Measurements from ENCODE around the gene AKAP6. TPM values are rescaled to one million over a fixed set of nuclear protein-coding genes. Genes with fewer than 3 reads are reported as not detected.

AKAP6 gene
- total RNA-seq, 1 experiment from 2014 or later: 1.9 TPM

DNA sequence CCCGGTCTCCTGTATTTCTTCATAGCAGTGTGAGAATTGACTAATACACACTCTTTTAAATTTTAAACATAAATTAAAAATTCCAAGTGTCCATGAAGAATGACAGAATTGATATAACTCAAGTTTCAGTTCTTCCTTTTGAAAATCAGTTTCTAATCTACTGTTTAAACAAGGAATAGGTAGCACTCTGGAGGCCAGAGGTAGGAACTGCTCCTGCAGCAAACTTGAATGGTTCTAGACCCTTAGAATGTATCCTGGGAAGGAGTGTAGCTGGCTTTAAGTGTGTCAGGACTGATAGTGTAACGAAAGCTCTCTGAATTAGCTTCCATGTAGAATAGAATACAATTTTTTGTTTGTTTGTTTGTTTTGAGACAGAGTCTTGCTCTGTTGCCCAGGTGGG lies 76.8 kb downstream of the AKAP6 start:
- BruUV-seq (replicated peaks): no TSS peak
- Histone ChIP-seq H2AFZ (ENCODE audit: low read depth, low read length, poor library complexity, severe bottlenecking) (no peak overlapping the region), H3K27ac (ENCODE audit: low read depth, low read length) (no peak overlapping the region), H3K9me2 (ENCODE audit: insufficient read depth) (no peaks in the 10 kb centered on the region), H3K9me3 (ENCODE audit: control insufficient read depth in 1 of 2, insufficient read depth in 1 of 2, low read depth in 1 of 2, low read length in 2 of 2) (no peaks in the 10 kb centered on the region), H3K4me2 (ENCODE audit: low read length) (no peak overlapping the region), H3K36me3 (ENCODE audit: control insufficient read depth in 1 of 2, insufficient read depth in 2 of 2, low read length in 2 of 2) (no peaks in the 10 kb centered on the region), H3K4me1 (ENCODE audit: control insufficient read depth in 1 of 2, insufficient read depth in 2 of 2, low read length in 2 of 2) (no peaks in the 10 kb centered on the region), H3K27me3 (ENCODE audit: insufficient read depth, low read length) (no peaks in the 10 kb centered on the region), H4K20me1 (ENCODE audit: insufficient read depth) (no peaks in the 10 kb centered on the region), H3K4me3 (replicated peaks in 1 of 2; ENCODE audit: low read depth in 1 of 2, low read length in 2 of 2) (no peak overlapping the region), H3K79me2 (ENCODE audit: insufficient read depth, low read length) (no peaks in the 10 kb centered on the region), H3K9ac (ENCODE audit: low read length) (no peak overlapping the region)
- no peak for DNase-seq (ENCODE audit: low read depth, low spot score)
- CTCF ChIA-PET: no interaction called here
- POLR2A ChIA-PET: no interaction called here
- ATAC-seq: no peak
- intact Hi-C loops (cut with micrococcal nuclease): no loop called here
- TF ChIP-seq CBX3 (IDR thresholded peaks at IDR 0.05; ENCODE audit: low read depth): no peak
- TF ChIP-seq, protein P1, sequence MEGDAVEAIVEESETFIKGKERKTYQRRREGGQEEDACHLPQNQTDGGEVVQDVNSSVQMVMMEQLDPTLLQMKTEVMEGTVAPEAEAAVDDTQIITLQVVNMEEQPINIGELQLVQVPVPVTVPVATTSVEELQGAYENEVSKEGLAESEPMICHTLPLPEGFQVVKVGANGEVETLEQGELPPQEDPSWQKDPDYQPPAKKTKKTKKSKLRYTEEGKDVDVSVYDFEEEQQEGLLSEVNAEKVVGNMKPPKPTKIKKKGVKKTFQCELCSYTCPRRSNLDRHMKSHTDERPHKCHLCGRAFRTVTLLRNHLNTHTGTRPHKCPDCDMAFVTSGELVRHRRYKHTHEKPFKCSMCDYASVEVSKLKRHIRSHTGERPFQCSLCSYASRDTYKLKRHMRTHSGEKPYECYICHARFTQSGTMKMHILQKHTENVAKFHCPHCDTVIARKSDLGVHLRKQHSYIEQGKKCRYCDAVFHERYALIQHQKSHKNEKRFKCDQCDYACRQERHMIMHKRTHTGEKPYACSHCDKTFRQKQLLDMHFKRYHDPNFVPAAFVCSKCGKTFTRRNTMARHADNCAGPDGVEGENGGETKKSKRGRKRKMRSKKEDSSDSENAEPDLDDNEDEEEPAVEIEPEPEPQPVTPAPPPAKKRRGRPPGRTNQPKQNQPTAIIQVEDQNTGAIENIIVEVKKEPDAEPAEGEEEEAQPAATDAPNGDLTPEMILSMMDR (IDR thresholded peaks at IDR 0.05 in 2 of 3, conservative IDR thresholded peaks at IDR 0.05 in 1 of 3; ENCODE audit: borderline replicate concordance in 1 of 3, insufficient read depth in 1 of 3, low read depth in 2 of 3, low read length in 2 of 3): peak in 1 of 3 experiments; percentile 4; a peak in 1 of 6 replicates
- RAD21 ChIA-PET (ENCODE audit: low non-redundant PET in 1 of 2, low total read pairs in 2 of 2, uncharacterized antibody in 2 of 2, unreplicated experiment in 2 of 2): no interaction called here

DNA sequence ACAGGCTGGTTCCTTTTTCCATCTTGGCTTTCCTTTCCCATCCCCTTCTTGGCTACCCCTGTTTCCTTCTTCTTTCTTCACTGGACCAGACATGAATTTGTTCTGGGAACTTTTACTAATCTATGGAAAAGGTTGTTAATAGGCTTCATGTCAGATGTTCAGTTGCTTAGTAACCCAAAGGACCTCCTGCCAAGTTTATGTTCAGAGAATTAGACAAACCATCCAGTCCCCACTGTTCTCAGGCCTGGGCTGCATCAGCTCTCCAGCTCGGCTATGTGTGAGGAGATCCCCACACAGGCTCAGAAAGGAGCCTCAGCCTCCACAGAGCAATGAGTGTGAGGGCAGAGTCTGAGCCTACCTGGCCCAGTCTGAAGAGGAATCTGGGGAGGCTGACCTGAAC lies 78.0 kb downstream of the AKAP6 start:
- Histone ChIP-seq H3K4me3 (replicated peaks in 1 of 2; ENCODE audit: low read depth in 1 of 2, low read length in 2 of 2) (no peak overlapping the region), H3K36me3 (ENCODE audit: control insufficient read depth in 1 of 2, insufficient read depth in 2 of 2, low read length in 2 of 2) (no peaks in the 10 kb centered on the region), H3K27ac (ENCODE audit: low read depth, low read length) (no peak overlapping the region), H3K79me2 (ENCODE audit: insufficient read depth, low read length) (no peaks in the 10 kb centered on the region), H3K9ac (ENCODE audit: low read length) (no peak overlapping the region), H3K4me1 (ENCODE audit: control insufficient read depth in 1 of 2, insufficient read depth in 2 of 2, low read length in 2 of 2) (no peaks in the 10 kb centered on the region), H2AFZ (ENCODE audit: low read depth, low read length, poor library complexity, severe bottlenecking) (no peak overlapping the region), H3K4me2 (ENCODE audit: low read length) (no peak overlapping the region), H4K20me1 (ENCODE audit: insufficient read depth) (no peaks in the 10 kb centered on the region), H3K27me3 (ENCODE audit: insufficient read depth, low read length) (no peaks in the 10 kb centered on the region), H3K9me2 (ENCODE audit: insufficient read depth) (no peaks in the 10 kb centered on the region), H3K9me3 (ENCODE audit: control insufficient read depth in 1 of 2, insufficient read depth in 1 of 2, low read depth in 1 of 2, low read length in 2 of 2) (no peaks in the 10 kb centered on the region)
- ChIA-PET POLR2A (no interaction called here), CTCF (no interaction called here), RAD21 (ENCODE audit: low non-redundant PET in 1 of 2, low total read pairs in 2 of 2, uncharacterized antibody in 2 of 2, unreplicated experiment in 2 of 2) (no interaction called here)
- no peak for ATAC-seq
- no peak for DNase-seq (ENCODE audit: low read depth, low spot score)
- no TSS peak for BruUV-seq (replicated peaks)
- intact Hi-C loops (cut with micrococcal nuclease): no loop called here
- TF ChIP-seq, protein P1 (IDR thresholded peaks at IDR 0.05 in 2 of 3, conservative IDR thresholded peaks at IDR 0.05 in 1 of 3; ENCODE audit: borderline replicate concordance in 1 of 3, insufficient read depth in 1 of 3, low read depth in 2 of 3, low read length in 2 of 3): no peak
- TF ChIP-seq RAD21 (IDR thresholded peaks at IDR 0.05; ENCODE audit: low read depth) (no peak), ELF1 (IDR thresholded peaks at IDR 0.05; ENCODE audit: borderline replicate concordance, low read depth) (no peak), SRF (IDR thresholded peaks at IDR 0.05; ENCODE audit: low read depth) (no peak), ZNF274 (IDR thresholded peaks at IDR 0.05; ENCODE audit: low read depth, low read length) (no peak), EZH2 (IDR thresholded peaks at IDR 0.05) (no peak)
- TF ChIP-seq, protein P2, sequence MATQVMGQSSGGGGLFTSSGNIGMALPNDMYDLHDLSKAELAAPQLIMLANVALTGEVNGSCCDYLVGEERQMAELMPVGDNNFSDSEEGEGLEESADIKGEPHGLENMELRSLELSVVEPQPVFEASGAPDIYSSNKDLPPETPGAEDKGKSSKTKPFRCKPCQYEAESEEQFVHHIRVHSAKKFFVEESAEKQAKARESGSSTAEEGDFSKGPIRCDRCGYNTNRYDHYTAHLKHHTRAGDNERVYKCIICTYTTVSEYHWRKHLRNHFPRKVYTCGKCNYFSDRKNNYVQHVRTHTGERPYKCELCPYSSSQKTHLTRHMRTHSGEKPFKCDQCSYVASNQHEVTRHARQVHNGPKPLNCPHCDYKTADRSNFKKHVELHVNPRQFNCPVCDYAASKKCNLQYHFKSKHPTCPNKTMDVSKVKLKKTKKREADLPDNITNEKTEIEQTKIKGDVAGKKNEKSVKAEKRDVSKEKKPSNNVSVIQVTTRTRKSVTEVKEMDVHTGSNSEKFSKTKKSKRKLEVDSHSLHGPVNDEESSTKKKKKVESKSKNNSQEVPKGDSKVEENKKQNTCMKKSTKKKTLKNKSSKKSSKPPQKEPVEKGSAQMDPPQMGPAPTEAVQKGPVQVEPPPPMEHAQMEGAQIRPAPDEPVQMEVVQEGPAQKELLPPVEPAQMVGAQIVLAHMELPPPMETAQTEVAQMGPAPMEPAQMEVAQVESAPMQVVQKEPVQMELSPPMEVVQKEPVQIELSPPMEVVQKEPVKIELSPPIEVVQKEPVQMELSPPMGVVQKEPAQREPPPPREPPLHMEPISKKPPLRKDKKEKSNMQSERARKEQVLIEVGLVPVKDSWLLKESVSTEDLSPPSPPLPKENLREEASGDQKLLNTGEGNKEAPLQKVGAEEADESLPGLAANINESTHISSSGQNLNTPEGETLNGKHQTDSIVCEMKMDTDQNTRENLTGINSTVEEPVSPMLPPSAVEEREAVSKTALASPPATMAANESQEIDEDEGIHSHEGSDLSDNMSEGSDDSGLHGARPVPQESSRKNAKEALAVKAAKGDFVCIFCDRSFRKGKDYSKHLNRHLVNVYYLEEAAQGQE (IDR thresholded peaks at IDR 0.05; ENCODE audit: low read depth): no peak
- TF ChIP-seq, protein P3, sequence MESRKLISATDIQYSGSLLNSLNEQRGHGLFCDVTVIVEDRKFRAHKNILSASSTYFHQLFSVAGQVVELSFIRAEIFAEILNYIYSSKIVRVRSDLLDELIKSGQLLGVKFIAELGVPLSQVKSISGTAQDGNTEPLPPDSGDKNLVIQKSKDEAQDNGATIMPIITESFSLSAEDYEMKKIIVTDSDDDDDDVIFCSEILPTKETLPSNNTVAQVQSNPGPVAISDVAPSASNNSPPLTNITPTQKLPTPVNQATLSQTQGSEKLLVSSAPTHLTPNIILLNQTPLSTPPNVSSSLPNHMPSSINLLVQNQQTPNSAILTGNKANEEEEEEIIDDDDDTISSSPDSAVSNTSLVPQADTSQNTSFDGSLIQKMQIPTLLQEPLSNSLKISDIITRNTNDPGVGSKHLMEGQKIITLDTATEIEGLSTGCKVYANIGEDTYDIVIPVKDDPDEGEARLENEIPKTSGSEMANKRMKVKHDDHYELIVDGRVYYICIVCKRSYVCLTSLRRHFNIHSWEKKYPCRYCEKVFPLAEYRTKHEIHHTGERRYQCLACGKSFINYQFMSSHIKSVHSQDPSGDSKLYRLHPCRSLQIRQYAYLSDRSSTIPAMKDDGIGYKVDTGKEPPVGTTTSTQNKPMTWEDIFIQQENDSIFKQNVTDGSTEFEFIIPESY (IDR thresholded peaks at IDR 0.05; ENCODE audit: extremely low read depth, insufficient replicate concordance, low read length): no peak
